Brain microvascular endothelial cell (primary cell): ENCODE results near the gene ASCC2.
"Not testable (repeated sequence)": the region's sequence is repeated elsewhere in the genome, so short reads cannot be mapped to it uniquely, and the experiment has no call there.

Experiments used
- DNase-seq: peaks from one replicate; pipeline ENCODE4 v3.0.0-alpha.2; 2020
- H3K27ac ChIP-seq: fragments of 250-450 bp; sonication (Bioruptor Pico); 2 replicates; pipeline ENCODE4 v1.5.1; 2020; ENCODE audit warnings: mild to moderate bottlenecking, moderate library complexity
- H3K27me3 ChIP-seq: fragments of 250-450 bp; sonication (Bioruptor Pico); replicated peaks from 2 replicates; pipeline ENCODE4 v1.5.1; 2020; ENCODE audit warnings: mild to moderate bottlenecking
- H3K36me3 ChIP-seq: fragments of 250-450 bp; sonication (Bioruptor Pico); replicated peaks from 2 replicates; pipeline ENCODE4 v1.5.1; 2020; ENCODE audit warnings: mild to moderate bottlenecking
- H3K4me3 ChIP-seq: 2 replicates; pipeline ENCODE4 v1.5.1; 2011; ENCODE audit warnings: low read depth, mild to moderate bottlenecking, control low read depth, low read length, moderate library complexity
- in situ Hi-C: cut with HindIII; loops from 2 replicates; pipeline ENCODE4 v1.10.0; 2017; ENCODE audit warnings: low sequenced_read_pairs, low pct_ligation_motif_present
- TF ChIP-seq, protein P1 (sequence below): IDR thresholded peaks from 2 replicates; pipeline ENCODE4 v1.5.1; 2011; ENCODE audit warnings: low read depth, mild to moderate bottlenecking, moderate library complexity, low read length, control low read depth, inconsistent platforms; ENCODE audit errors: missing control alignments

ASCC2 gene

DNA sequence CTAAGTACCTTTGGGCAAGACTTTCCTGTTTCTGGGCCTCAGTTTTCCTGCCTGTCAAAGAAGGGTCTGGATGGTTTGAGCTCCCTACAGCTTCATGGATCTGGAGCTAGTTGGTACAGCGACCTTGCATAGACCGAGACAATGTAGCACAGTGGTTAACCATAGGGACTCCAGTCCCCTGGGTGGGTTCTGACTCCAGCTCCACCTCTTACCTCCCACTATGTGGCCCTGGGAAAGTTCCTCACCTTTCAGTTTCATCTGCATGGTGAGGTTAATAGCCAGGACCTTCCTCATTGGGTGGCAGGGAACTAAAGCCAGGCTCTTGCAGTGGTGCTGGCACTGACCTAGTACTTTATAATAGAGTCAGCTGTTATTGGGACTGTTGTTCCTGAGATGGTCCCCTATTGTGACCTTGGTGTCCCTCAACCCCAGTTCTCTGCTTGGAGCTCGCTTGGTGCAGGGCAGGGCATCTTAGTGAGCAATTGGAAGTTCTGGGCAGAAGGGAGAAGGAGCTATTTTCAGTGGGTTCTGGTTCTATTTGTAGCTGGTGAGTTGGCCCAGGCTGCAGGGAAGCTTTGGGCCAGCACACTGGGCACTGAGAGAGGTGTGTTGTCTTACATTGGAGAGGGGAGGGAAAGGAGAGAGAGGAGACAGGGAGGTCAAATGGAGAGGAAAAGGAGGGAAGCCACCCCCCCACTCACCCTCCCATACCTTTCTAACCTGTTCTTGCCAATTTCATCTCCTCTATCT lies 34.2 kb upstream of the ASCC2 start:
- no peaks in the 10 kb centered on the region for H3K27me3 ChIP-seq
- no peak overlapping the region for H3K27ac ChIP-seq
- DNase-seq: no peak
- in situ Hi-C loops: no loop called here
- H3K36me3 ChIP-seq: no peaks in the 10 kb centered on the region
- TF ChIP-seq, protein P1, sequence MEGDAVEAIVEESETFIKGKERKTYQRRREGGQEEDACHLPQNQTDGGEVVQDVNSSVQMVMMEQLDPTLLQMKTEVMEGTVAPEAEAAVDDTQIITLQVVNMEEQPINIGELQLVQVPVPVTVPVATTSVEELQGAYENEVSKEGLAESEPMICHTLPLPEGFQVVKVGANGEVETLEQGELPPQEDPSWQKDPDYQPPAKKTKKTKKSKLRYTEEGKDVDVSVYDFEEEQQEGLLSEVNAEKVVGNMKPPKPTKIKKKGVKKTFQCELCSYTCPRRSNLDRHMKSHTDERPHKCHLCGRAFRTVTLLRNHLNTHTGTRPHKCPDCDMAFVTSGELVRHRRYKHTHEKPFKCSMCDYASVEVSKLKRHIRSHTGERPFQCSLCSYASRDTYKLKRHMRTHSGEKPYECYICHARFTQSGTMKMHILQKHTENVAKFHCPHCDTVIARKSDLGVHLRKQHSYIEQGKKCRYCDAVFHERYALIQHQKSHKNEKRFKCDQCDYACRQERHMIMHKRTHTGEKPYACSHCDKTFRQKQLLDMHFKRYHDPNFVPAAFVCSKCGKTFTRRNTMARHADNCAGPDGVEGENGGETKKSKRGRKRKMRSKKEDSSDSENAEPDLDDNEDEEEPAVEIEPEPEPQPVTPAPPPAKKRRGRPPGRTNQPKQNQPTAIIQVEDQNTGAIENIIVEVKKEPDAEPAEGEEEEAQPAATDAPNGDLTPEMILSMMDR: no peak
- no peak overlapping the region for H3K4me3 ChIP-seq

DNA sequence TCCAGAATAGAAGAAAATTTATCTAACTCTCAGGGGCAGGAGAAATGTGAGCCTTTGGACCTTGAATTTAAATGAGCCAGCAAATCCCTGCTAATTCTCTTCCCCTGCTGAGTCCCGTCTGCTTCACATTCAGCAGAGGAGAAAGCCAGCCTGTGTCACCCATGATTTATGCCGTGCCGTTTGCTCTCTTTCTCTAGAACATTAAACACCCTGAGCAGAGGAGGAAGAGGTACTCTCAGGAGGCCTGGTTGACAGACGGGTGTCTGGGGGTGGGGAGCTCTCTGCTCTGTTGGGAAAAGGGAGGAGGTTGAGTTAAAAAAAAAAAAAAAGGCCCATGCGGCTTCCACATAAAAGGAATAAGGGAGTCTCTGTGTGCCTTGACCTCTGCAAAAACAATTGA lies 33.6 kb upstream of the ASCC2 start:
- no peak for DNase-seq
- TF ChIP-seq, protein P1: no peak

DNA sequence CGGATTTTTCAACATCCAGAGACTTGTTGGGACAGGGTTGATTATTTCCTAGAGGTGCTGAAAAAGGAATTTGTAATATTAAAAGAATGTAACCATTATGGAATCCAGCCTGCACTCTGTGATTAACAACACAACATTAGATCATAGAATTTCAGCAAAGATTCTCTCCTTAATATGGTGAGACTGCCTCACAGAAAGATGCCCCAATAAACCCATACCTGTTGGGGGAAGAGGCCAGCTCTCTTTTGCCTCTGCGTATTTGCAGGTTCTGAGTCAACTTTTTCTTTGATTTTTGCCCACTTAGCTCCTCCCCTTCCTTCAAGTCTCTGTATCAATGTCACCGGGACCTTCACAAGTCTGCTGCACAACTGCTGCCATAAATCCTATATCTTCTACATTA lies 32.5 kb upstream of the ASCC2 start:
- Histone ChIP-seq H3K4me3 (no peak overlapping the region), H3K27me3 (no peaks in the 10 kb centered on the region), H3K36me3 (no peaks in the 10 kb centered on the region), H3K27ac (no peak overlapping the region)
- in situ Hi-C loops: no loop called here
- DNase-seq: no peak
- TF ChIP-seq, protein P1: no peak

More for the DNA sequence above, 33.6 kb upstream of the ASCC2 start:
- Histone ChIP-seq H3K27ac (no peak overlapping the region), H3K4me3 (no peak overlapping the region), H3K27me3 (no peaks in the 10 kb centered on the region), H3K36me3 (no peaks in the 10 kb centered on the region)
- in situ Hi-C loops: no loop called here

DNA sequence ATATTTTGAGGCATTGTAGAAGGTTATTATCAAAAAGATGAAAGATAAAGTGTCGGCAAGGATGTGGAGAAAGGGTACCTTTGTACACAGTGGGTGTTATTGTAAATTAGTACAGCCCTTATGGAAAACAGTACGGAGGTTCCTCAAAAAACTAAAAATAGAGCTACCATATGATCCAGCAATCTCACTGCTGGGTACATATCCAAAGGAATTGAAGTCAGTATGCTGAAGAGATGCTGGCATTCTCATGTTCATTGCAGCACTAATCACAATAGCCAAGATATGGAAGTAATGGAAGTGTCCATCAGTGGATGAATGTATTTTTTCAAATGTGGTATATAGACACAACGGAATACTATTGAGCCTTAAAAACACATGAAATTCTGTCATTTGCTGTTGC lies 29.8 kb upstream of the ASCC2 start:
- Histone ChIP-seq H3K36me3 (no peaks in the 10 kb centered on the region), H3K27ac (no peak overlapping the region), H3K4me3 (no peak overlapping the region), H3K27me3 (no peaks in the 10 kb centered on the region)
- no peak for DNase-seq
- in situ Hi-C loops: no loop called here
- TF ChIP-seq, protein P1: no peak

DNA sequence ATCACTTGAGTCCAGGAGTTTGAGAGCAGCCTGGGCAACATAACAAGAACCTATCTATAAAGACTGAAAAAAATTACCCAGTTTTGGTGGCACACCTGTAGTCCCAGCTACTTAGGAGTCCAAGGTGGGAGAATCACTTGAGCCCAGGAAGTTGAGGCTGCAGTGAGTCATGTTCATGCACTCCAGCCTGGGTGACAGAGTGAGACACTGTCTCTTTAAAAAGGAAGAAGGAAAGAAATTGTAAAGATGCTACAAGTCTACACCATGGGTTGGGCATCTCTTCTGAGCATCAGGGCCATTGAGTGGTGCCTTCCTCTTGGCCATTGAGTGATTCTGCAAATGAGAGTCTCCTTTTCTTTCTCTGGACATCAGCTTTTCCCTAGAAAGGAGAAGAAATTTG lies 29.2 kb upstream of the ASCC2 start:
- no peak for DNase-seq
- TF ChIP-seq, protein P1: no peak
- H3K4me3 ChIP-seq: no peak overlapping the region
- no peaks in the 10 kb centered on the region for H3K27me3 ChIP-seq
- H3K36me3 ChIP-seq: no peaks in the 10 kb centered on the region
- no peak overlapping the region for H3K27ac ChIP-seq
- in situ Hi-C loops: no loop called here

DNA sequence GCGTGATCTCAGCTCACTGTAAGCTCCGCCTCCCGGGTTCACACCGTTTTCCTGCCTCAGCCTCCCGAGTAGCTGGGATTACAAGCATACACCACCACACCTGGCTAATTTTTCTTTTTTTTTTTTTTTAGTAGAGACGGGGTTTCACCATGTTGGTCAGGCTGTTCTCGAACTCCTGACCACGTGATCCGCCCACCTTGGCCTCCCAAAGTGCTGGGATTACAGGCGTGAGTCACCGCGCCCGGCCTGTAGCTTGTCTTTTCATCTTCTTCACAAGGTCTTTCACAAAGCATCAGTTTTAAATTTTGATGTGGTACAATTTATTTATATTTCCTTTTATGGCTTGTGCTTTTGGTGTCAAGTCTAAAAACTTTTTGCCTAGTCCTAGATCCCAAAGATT lies 27.5 kb upstream of the ASCC2 start:
- H3K4me3 ChIP-seq, H3K27ac ChIP-seq, H3K27me3 ChIP-seq, H3K36me3 ChIP-seq, in situ Hi-C loops, DNase-seq: not testable (repeated sequence)
